GF-D8 (cell line): ENCODE data around the gene REEP5.
"Not testable (repeated sequence)": the region's sequence is repeated elsewhere in the genome, so short reads cannot be mapped to it uniquely, and the experiment has no call there.

ENCODE experiments used
- DNase-seq: peaks from one replicate; lab custom pipeline; 2025; lab: John Stamatoyannopoulos, UW

REEP5 gene

GRCh38 chr5:112921833-112922817 is at the start of gene REEP5:
REEP5 (minus strand) TSS chr5:112922227; CDS start chr5:112922190, 37 bp downstream.
- peak; percentile 35 for DNase-seq

DNA sequence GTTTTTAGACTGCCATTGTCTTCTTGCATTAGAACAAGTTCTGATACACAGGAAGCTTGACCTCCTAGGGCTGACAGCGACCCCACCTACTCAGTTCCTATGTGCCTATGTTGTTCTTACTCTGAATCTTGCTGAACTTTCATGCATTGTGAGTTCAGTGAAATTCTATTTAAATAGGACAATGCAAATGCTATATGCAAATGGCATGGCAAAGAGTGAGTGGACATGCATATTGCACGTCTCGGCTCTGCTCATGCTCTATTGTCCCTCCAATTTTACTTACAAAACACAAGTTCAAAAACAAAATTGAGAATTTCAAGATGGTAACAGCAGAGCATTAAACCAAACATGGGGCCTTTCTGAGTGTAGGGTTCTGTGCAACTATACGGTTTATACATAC is 49.2 kb upstream of the REEP5 start:
- DNase-seq, result no peak

DNA sequence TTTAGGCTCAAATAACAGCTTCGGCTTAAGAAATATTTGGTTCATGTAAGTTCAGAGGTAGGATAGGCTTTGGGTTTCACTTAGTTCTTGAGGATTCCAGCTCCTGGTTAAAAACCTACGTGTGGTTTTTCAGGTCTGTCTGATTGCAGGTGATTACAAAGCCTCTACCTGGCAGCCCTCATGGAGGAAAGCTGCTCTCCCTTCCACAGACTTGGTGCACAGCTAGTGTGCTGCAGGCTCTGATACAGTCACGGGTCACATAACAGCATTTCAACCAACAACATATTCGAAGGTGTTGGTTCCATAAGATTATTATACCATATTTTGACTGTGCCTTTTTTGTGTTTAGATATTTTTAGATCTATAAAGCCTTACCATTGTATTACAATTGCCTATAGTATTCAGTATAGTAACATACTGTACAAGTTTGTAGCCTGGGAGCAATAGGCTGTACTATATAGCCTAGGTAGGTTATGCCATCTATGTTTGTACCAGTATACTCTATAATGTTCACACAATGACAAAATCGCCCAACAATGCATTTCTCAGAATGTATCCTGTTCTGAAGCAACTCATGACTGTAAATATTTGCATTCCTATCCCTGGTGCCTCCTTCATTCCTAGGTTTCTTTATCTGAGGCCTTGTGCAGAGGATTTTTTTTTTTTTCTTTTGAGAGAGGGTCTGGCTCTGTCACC is 46.5 kb upstream of the REEP5 start:
- DNase-seq, result no peak

- no peak for DNase-seq
Measured at GRCh38 chr5:112967520-112968083, 45.6 kb upstream of the REEP5 start.

DNA sequence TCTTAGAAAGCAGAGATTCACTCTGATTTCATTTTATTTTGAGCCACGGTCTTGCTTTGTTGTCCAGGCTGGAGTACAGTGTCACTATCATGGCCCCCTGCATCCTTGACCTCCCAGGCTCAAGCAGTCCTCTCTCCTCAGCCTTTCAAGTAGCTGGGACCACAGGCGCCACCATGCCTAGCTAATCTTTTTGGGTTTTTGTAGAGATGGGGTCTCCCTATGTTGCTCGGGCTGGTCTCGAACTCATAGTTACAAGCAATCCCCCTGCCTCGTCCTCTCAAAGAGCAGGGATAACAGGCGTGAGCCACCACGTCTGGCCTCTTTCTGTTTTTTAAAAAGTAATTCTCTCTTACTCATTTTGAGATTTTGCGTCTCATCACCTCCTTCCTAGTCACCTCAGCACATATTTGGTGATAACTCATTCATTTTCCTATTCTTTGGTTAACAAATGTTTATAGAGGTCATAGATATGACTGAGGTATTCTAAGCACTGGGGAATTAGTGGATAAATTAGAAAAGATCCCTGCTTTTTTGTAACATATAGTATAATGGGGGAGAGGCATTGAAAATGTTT is 43.8 kb upstream of the REEP5 start:
- no peak for DNase-seq

DNA sequence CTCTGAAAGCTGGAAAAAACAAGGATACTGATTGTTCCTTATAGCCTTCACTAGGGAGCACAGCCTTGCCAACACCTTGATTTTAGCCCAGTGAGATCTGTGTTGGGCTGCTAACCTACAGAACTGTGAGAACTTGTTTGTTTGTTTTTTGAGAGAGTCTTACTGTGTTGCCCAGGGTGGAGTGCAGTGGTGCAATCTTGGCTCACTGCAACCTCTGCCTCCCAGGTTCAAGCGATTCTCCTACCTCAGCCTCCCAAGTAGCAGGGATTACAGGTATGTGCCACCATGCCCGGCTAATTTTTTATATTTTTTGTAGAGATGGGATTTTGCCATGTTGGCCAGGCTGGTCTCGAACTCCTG is 41.3 kb upstream of the REEP5 start:
- DNase-seq, result not testable (repeated sequence)

- DNase-seq, result no peak
Measured at GRCh38 chr5:112960863-112961504, 39.0 kb upstream of the REEP5 start.

DNA sequence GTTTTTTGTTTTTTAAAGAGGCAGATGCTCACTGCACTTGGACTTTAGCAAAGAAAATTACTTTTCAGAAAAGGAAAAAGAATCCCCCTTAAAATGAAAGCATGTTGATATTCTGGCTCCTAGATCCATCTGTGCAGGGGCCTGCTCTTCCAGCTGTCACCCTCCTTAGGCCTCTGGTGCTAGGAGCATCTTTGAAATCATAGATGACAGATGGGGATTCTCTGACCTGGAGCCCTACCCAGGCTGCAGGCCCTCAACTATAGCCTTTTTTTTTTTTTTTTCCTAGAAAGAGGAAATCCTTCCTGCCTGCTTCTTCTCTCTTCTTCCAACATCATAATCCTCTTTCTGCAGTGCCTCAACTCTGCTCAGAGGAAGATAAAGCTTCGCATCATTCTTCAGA is 38.3 kb upstream of the REEP5 start:
- DNase-seq, result no peak

DNA sequence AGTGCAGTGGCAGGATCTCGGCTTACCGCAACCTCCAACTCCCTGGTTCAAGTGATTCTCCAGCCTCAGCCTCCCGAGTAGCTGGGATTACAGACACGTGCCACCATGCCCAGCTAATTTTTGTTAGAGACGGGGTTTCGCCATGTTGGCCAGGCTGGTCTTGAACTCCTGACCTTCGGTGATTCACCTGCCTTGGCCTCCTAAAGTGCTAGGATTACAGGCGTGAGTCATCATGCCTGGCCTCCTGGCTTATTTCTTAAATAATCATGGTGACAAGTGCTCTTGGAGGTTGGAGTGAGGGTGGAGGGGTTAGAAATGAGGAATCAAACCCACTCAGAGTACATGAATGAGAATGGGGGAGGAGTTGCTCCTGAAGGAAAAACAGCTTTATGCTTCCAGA is 37.8 kb upstream of the REEP5 start:
- not testable (repeated sequence) for DNase-seq

DNA sequence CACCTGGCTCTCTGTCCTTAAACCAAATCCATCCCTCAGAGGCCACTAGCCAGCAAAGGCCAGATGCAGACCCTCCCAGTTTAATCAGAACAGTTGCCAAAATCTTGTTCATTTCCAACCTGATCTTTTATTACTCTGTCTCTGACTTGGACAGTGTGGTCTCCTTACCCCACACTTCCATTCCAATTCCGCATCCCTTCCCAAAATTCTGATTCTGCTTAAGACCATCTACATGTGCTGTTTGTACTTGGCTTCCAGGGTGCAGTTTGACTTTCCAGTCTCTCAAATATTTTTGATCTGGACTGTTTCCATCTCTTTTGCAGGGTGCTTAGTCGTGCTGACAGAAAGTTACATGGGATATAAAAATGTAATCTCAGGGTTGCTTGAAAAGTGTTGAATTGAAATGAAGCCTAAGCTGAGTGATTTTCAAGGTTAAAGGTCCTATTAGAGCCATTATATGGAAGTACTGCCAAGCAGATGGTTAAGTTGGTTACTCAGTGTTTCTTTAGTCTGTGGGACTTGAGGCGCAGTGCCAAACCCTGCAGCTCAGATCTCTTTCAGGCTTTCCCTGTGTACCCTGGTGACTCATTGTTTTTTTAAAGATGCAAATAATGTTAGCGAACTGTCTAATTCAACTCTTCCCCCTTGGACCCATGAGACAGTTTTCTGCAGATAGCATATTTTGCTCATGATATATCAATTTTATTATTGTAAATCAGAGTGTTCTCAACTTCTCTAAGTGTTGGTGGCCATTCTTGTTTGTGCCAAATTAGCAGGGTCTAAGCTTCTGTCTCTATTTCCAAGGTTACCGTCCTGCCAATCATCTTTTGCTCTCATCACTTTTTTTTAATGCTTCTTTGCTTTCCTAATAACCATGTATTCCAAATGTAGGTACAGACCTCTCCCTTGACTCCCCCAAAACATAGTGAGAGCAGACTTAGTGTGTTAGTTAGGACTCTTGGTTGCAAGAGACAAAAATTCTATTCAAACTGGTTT is 36.4 kb upstream of the REEP5 start:
- no peak for DNase-seq

- DNase-seq, result no peak
Measured at GRCh38 chr5:112957036-112957808, 35.2 kb upstream of the REEP5 start.

DNA sequence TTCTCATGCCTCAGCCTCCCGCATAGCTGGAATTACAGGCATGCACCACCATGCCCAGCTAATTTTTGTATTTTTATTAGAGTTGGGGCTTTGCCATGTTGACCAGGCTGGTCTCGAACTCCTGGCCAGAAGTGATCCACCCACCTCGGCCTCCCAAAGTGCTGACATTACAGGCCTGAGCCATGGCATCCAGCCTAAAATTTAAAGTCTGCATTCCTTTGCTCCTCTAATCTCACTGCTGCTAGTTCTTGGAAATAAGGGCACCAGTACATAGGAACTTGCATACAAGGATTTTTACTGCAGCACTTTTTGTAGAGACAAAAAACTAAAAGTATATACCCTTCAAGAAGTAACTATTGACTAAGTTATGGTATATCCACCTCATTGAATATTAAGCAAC is 34.6 kb upstream of the REEP5 start:
- DNase-seq, result no peak

DNA sequence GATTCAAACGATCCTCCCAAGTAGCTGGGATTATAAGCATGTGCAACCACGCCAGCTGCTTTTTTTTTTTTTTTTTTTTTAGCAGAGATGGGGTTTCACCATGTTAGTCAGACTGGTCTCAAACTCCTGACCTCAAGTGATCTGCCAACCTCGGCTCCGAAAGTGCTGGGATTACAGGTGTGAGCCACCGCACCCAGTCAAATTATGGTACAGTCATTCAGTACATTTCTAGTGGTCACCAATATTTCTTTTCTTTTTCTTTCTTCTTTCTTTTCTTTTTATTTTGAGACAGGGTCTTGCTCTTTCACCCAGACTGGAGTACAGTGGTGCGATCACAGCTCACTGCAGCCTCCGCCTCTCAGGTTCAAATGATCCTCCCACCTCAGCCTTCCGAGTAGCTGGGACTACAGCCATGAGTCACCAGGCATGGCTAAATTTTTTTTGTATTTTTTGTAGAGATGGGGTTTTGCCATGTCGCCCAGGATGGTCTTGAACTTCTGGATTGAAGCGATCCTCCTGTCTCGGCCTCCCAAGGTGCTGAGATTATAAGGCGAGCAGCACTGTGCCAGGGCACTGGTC is 29.2 kb upstream of the REEP5 start:
- no peak for DNase-seq

DNA sequence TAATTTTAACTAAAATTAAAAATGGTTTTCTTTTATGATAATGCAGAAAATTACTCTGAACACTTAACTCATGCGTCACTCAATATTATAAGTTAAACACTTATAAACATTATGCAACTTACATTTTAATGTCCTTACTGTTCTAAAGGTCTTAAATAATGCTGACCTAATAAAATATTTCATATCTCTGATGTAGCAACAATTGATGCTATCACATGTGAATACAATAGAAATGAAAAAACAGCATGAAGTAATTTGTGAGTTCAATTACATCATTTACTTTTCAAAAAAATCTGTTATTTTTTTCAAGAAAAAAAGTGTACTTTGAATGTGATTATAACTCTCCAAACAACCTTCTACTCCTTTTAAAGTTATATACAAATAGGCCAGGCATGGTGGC is 26.4 kb upstream of the REEP5 start:
- no peak for DNase-seq

GRCh38 chr5:112940670-112941069 is 18.6 kb upstream of the REEP5 start:
- no peak for DNase-seq

DNA sequence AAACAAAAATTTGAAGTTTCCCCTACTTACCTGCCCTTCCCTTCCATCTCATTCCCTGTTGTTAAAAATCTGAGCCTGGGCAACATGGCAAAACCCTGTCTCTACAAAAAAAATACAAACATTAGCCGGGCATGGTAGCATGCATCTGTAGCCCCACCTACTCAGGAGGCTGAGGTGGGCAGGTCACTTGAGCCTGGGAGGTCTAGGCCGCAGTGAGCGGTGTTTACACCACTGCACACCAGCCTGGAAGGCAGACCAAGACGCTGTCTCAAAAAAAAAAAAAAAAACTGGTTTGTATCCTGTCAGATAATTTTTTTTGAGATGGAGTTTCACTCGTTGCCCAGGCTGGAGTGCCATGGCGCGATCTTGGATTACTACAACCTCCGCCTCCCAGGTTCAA is 16.3 kb upstream of the REEP5 start:
- no peak for DNase-seq

- DNase-seq, result no peak
Measured at GRCh38 chr5:112935675-112936074, 13.6 kb upstream of the REEP5 start.

DNA sequence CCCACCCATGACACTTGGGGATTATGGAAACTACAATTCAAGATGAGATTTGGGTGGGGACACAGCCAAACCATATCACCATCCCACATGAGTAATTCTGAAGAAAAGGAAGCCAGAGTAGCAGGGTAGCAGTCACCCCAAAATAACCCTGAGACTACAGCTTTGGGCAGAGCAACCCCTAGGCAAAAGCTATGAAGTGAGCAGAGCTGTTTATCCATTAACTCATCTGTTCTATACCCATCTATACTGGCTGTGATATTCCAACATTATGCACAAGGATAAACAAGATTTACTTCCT is 12.3 kb upstream of the REEP5 start:
- DNase-seq, result no peak

GRCh38 chr5:112933651-112934365 is 11.8 kb upstream of the REEP5 start:
- DNase-seq, result no peak
